ENCODE measurements around the gene DENND1B. TPM values are rescaled to one million over a fixed set of nuclear protein-coding genes. Genes with fewer than 3 reads are reported as not detected.

Gene DENND1B
- total RNA-seq, 1 experiment from 2014 or later, result 6.3 TPM

- H3K27ac ChIP-seq (ENCODE audit: insufficient read length, low read depth, low read length), result no peak overlapping the region
- TF ChIP-seq CTCF (conservative IDR thresholded peaks at IDR 0.05), result no peak; the same call in 2 of the 3 replicates
- H2AFZ ChIP-seq (ENCODE audit: low read length), result no peak overlapping the region
Measured at GRCh38 chr1:197619008-197619640, 156.2 kb downstream of the DENND1B start.

More at GRCh38 chr1:197619008-197619640, 156.2 kb downstream of the DENND1B start:
- no peak overlapping the region for H3T11ph ChIP-seq (ENCODE audit: low read length)
- no peak overlapping the region for H3K14ac ChIP-seq (ENCODE audit: insufficient read depth, low read length)
- no peak overlapping the region for H2BK120ac ChIP-seq (ENCODE audit: low read depth, low read length, poor library complexity, severe bottlenecking)
- H2BK15ac ChIP-seq (ENCODE audit: low read depth, low read length), result no peak overlapping the region
- H3K79me1 ChIP-seq (ENCODE audit: insufficient read depth, low read depth, low read length, poor library complexity, severe bottlenecking), result no peaks in the 10 kb centered on the region
- H4K91ac ChIP-seq (ENCODE audit: insufficient read length, low read depth, low read length), result no peak overlapping the region
- H3K23ac ChIP-seq (ENCODE audit: insufficient read length, low read depth, low read length), result no peak overlapping the region
- no peak overlapping the region for H3K4me2 ChIP-seq (ENCODE audit: insufficient read depth, insufficient read length, low read length)
- WGBS (ENCODE audit: extremely low coverage, insufficient read length, low lambda C conversion rate), result no CpG with 5 or more reads among the region's 2 CpGs
- H4K20me1 ChIP-seq (ENCODE audit: control insufficient read depth, insufficient read depth, insufficient read length), result no peaks in the 10 kb centered on the region
- no peak overlapping the region for H4K5ac ChIP-seq (ENCODE audit: insufficient read length, low read depth, low read length)
- H3K23me2 ChIP-seq (ENCODE audit: insufficient read length, low read depth, low read length, poor library complexity, severe bottlenecking), result no peaks in the 10 kb centered on the region
- no peaks in the 10 kb centered on the region for H3K9me3 Mint-ChIP-seq
- H3K27me3 Mint-ChIP-seq (ENCODE audit: low read depth), result no peaks in the 10 kb centered on the region
- H3K4me3 Mint-ChIP-seq, result no peak overlapping the region
- H3K56ac ChIP-seq (ENCODE audit: insufficient read length, low read depth, low read length), result no peak overlapping the region
- H3K4me1 ChIP-seq (ENCODE audit: insufficient read depth, low read length), result no peaks in the 10 kb centered on the region
- H2BK5ac ChIP-seq (ENCODE audit: insufficient read length, low read length), result no peak overlapping the region
- H3K9ac ChIP-seq (ENCODE audit: extremely low read depth, insufficient read length, low read length), result no peak overlapping the region
- no peak overlapping the region for H2BK20ac ChIP-seq (ENCODE audit: low read depth, low read length, poor library complexity, severe bottlenecking)
- no peaks in the 10 kb centered on the region for H3K9me3 ChIP-seq (ENCODE audit: control insufficient read depth, low read depth, low read length)
- H2AK5ac ChIP-seq (ENCODE audit: insufficient read length, low read length), result no peak overlapping the region
- no peak overlapping the region for H4K8ac ChIP-seq (replicated peaks; ENCODE audit: insufficient read length, low read depth, low read length)
- no peaks in the 10 kb centered on the region for H3K36me3 Mint-ChIP-seq (ENCODE audit: insufficient read depth in 1 of 3, low read depth in 3 of 3)
- H3K79me2 ChIP-seq (ENCODE audit: insufficient read depth, low read length), result no peaks in the 10 kb centered on the region
- no peak overlapping the region for H3K4ac ChIP-seq (ENCODE audit: low read depth, low read length)
- no peak overlapping the region for H3K18ac ChIP-seq (ENCODE audit: insufficient read length, low read depth, low read length)
- H3K4me1 Mint-ChIP-seq, result peaks cover 8 to 9% of the 10 kb centered on the region in 2 experiments; a peak in 3 of 4 replicates
- no peaks in the 10 kb centered on the region for H3K27me3 ChIP-seq (ENCODE audit: insufficient read depth, low read length)
- DNase-seq, result no peak
- no peak overlapping the region for H3K27ac Mint-ChIP-seq
- H2BK12ac ChIP-seq (ENCODE audit: insufficient read length, low read depth, low read length), result no peak overlapping the region
